Fibroblast of lung (primary cell): ENCODE results near the gene TMEM205. TPM values are rescaled to one million over a fixed set of nuclear protein-coding genes. Genes with fewer than 3 reads are reported as not detected.

Experiments used
- DNase-seq, 2 donors: peaks; one replicate each; pipeline versions ENCODE4 v3.0.0 to v3.0.0-alpha.2; 2010; ENCODE audit warnings: low read depth in 2 of 2
- H2AFZ ChIP-seq: 2 replicates; pipeline ENCODE4 v1.5.1; 2012; ENCODE audit warnings: low read length, control low read depth, inconsistent platforms
- H3K27ac ChIP-seq: 2 replicates; pipeline ENCODE4 v1.5.1; 2011; ENCODE audit warnings: low read length, control low read depth; ENCODE audit not compliant: insufficient read depth
- H3K27me3 ChIP-seq: 2 replicates; pipeline ENCODE4 v1.5.1; 2011; ENCODE audit warnings: mild to moderate bottlenecking, low read length; ENCODE audit not compliant: control insufficient read depth, insufficient read depth
- H3K36me3 ChIP-seq: 2 replicates; pipeline ENCODE4 v1.5.1; 2011; ENCODE audit warnings: low read length; ENCODE audit not compliant: control insufficient read depth, insufficient read depth
- H3K4me1 ChIP-seq: 2 replicates; pipeline ENCODE4 v1.5.1; 2011; ENCODE audit warnings: low read length; ENCODE audit not compliant: control insufficient read depth, insufficient read depth; ENCODE audit errors: extremely low read depth
- H3K4me2 ChIP-seq: 2 replicates; pipeline ENCODE4 v1.5.1; 2011; ENCODE audit warnings: low read length, control low read depth; ENCODE audit not compliant: insufficient read depth; ENCODE audit errors: extremely low read depth
- H3K4me3 ChIP-seq, 4 experiments: fragments of 200-600 bp in 1 of 4; sonication (generic) in 1 of 4; replicated peaks in 1 of 4; 2 replicates each; pipeline ENCODE4 v1.5.1; 2011 to 2016; ENCODE audit warnings: low read length in 4 of 4, low read depth in 3 of 4, mild to moderate bottlenecking in 3 of 4, control low read depth in 2 of 4, inconsistent platforms in 1 of 4, mixed read lengths in 1 of 4; ENCODE audit not compliant: insufficient read depth in 1 of 4; ENCODE audit errors: control extremely low read depth in 1 of 4
- H3K79me2 ChIP-seq: 2 replicates; pipeline ENCODE4 v1.5.1; 2012; ENCODE audit warnings: mild to moderate bottlenecking, low read length, inconsistent platforms; ENCODE audit not compliant: control insufficient read depth, insufficient read depth
- H3K9ac ChIP-seq: 2 replicates; pipeline ENCODE4 v1.5.1; 2011; ENCODE audit warnings: mild to moderate bottlenecking, low read length, control low read depth; ENCODE audit not compliant: insufficient read depth
- H3K9me3 ChIP-seq: 2 replicates; pipeline ENCODE4 v1.5.1; 2012; ENCODE audit warnings: low read depth, low read length; ENCODE audit not compliant: control insufficient read depth, insufficient read depth
- H4K20me1 ChIP-seq: 2 replicates; pipeline ENCODE4 v1.5.1; 2011; ENCODE audit warnings: low read length; ENCODE audit not compliant: control insufficient read depth, insufficient read depth; ENCODE audit errors: extremely low read depth
- EZH2 ChIP-seq: IDR thresholded peaks from 2 replicates; pipeline ENCODE4 v1.5.1; 2012; ENCODE audit warnings: low read length, control low read depth, mild to moderate bottlenecking; ENCODE audit errors: missing control alignments
- polyA plus RNA-seq, 2 donors: library from polyadenylated mRNA; depleted of rRNA in 1 of 2; stranded (reverse) in 1 of 2; unstranded in 1 of 2; fragments of >200 nt; gene quantifications; 2 replicates each; pipeline ENCODE4 v1.2.1, GENCODE V29; 2011 to 2012; ENCODE audit warnings: missing spikeins in 1 of 2
- total RNA-seq: library from RNA; depleted of rRNA; stranded (reverse); fragments of >200 nt; gene quantifications from 2 replicates; pipeline ENCODE4 v1.2.1, GENCODE V29; 2014
- TF ChIP-seq, protein P1 (sequence below), 2 donors: IDR thresholded peaks in 1 of 2; conservative IDR thresholded peaks in 1 of 2; 1 replicate in 1 of 2; 2 replicates in 1 of 2; pipeline ENCODE4 v1.5.1; 2011 to 2012; ENCODE audit warnings: low read length in 2 of 2, control low read depth in 1 of 2, inconsistent platforms in 1 of 2, low read depth in 1 of 2, mild to moderate bottlenecking in 1 of 2

The TMEM205 gene
- total and polyA plus RNA-seq, 2 donors (not counting 1 experiment from before 2014, with no cell fraction given) = 54.7 to 68.4 TPM

GRCh38 chr19:11349171-11349570 is 3.1 kb upstream of the TMEM205 start:
- H4K20me1 ChIP-seq = no peaks in the 10 kb centered on the region
- no peaks in the 10 kb centered on the region for H3K36me3 ChIP-seq
- no peak overlapping the region for H3K9ac ChIP-seq
- peaks cover 7% of the 10 kb centered on the region for H3K4me1 ChIP-seq
- H3K79me2 ChIP-seq = no peaks in the 10 kb centered on the region
- no peak overlapping the region for H3K4me3 ChIP-seq
- H3K27me3 ChIP-seq = no peaks in the 10 kb centered on the region
- H3K9me3 ChIP-seq = no peaks in the 10 kb centered on the region
- DNase-seq = no peak
- H3K27ac ChIP-seq = no peak overlapping the region
- TF ChIP-seq, protein P1, sequence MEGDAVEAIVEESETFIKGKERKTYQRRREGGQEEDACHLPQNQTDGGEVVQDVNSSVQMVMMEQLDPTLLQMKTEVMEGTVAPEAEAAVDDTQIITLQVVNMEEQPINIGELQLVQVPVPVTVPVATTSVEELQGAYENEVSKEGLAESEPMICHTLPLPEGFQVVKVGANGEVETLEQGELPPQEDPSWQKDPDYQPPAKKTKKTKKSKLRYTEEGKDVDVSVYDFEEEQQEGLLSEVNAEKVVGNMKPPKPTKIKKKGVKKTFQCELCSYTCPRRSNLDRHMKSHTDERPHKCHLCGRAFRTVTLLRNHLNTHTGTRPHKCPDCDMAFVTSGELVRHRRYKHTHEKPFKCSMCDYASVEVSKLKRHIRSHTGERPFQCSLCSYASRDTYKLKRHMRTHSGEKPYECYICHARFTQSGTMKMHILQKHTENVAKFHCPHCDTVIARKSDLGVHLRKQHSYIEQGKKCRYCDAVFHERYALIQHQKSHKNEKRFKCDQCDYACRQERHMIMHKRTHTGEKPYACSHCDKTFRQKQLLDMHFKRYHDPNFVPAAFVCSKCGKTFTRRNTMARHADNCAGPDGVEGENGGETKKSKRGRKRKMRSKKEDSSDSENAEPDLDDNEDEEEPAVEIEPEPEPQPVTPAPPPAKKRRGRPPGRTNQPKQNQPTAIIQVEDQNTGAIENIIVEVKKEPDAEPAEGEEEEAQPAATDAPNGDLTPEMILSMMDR (conservative IDR thresholded peaks at IDR 0.05 in 1 of 2, IDR thresholded peaks at IDR 0.05 in 1 of 2; ENCODE audit: low read depth in 1 of 2, low read length in 2 of 2) = no peak
- TF ChIP-seq EZH2 = no peak
- no peak overlapping the region for H3K4me2 ChIP-seq
- H2AFZ ChIP-seq = no peak overlapping the region

GRCh38 chr19:11347546-11348039 is 1.5 kb upstream of the TMEM205 start:
- TF ChIP-seq, protein P1 (conservative IDR thresholded peaks at IDR 0.05 in 1 of 2, IDR thresholded peaks at IDR 0.05 in 1 of 2; ENCODE audit: low read depth in 1 of 2, low read length in 2 of 2) = no peak
- no peak for TF ChIP-seq EZH2
- peaks cover 11% of the 10 kb centered on the region for H3K4me1 ChIP-seq

GRCh38 chr19:11345122-11345803 is 805 bp downstream of the TMEM205 start:
- H4K20me1 ChIP-seq = no peaks in the 10 kb centered on the region
- no peak overlapping the region for H2AFZ ChIP-seq
- H3K27ac ChIP-seq = no peak overlapping the region
- H3K79me2 ChIP-seq = no peaks in the 10 kb centered on the region
- H3K27me3 ChIP-seq = no peaks in the 10 kb centered on the region
- H3K36me3 ChIP-seq = peaks cover 3% of the 10 kb centered on the region
- H3K4me2 ChIP-seq = peak overlapping the region; percentile 76
- DNase-seq = peak in 1 of 2 donors; percentile 14
- peak overlapping the region; percentile 66 to 90 (median 84) for H3K4me3 ChIP-seq
- no peak for TF ChIP-seq EZH2
- TF ChIP-seq, protein P1 (conservative IDR thresholded peaks at IDR 0.05 in 1 of 2, IDR thresholded peaks at IDR 0.05 in 1 of 2; ENCODE audit: low read depth in 1 of 2, low read length in 2 of 2) = no peak
- no peaks in the 10 kb centered on the region for H3K9me3 ChIP-seq
- H3K4me1 ChIP-seq = peaks cover 11% of the 10 kb centered on the region
- H3K9ac ChIP-seq = no peak overlapping the region

More at GRCh38 chr19:11347546-11348039, 1.5 kb upstream of the TMEM205 start:
- Histone ChIP-seq H3K9me3 (no peaks in the 10 kb centered on the region), H4K20me1 (no peaks in the 10 kb centered on the region), H3K9ac (no peak overlapping the region), H3K4me3 (no peak overlapping the region), H3K27me3 (no peaks in the 10 kb centered on the region), H2AFZ (no peak overlapping the region), H3K4me2 (no peak overlapping the region), H3K36me3 (no peaks in the 10 kb centered on the region), H3K27ac (no peak overlapping the region), H3K79me2 (no peaks in the 10 kb centered on the region)
- no peak for DNase-seq
